ENCODE measurements around the gene FOXA2. TPM values are rescaled to one million over a fixed set of nuclear protein-coding genes. Genes with fewer than 3 reads are reported as not detected.

Gene FOXA2
- total and polyA plus RNA-seq, 2 of the 13 experiments (the other 11 are each of a cell fraction or from before 2014, with no cell fraction given) = 8.8 to 12.2 TPM

DNA sequence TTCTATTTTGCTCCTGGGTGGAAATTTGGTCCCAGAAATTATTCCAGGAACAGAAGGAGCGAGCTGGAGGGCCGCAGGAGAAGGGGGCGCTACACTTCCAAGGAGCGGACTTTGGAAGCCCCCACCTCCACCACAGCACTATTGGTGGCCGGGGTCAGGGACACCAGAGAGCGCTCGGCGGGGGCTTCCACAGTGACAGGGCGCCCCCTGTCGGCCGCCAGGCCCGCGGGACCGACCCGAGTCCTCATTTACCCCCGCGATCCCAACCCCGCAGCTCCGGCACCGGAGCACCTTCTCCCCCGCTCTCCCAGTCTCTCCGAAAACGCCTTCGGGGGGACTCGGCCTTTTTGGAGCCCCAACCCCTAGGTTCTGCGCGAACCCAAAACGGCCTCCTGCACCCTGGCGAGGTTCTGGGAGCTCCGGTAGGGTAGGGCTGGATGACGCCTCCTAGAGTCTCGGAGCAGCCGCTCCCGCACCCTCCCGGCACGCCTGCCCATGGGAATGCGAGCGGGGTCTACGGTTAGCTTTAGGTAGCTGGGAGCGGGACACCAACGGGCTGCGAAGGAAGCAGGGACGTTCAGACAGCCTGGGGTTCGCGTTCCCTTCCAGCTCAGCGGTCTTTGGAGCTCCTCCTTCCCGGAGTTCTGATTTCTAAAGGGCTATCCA lies 2.4 kb upstream of the FOXA2 start (continued):
- TF ChIP-seq, protein P1, sequence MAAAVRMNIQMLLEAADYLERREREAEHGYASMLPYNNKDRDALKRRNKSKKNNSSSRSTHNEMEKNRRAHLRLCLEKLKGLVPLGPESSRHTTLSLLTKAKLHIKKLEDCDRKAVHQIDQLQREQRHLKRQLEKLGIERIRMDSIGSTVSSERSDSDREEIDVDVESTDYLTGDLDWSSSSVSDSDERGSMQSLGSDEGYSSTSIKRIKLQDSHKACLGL (CRISPR knock-in tag; IDR thresholded peaks at IDR 0.05) = no peak; the same call in 1 of the 2 replicates
- TF ChIP-seq, protein P2, sequence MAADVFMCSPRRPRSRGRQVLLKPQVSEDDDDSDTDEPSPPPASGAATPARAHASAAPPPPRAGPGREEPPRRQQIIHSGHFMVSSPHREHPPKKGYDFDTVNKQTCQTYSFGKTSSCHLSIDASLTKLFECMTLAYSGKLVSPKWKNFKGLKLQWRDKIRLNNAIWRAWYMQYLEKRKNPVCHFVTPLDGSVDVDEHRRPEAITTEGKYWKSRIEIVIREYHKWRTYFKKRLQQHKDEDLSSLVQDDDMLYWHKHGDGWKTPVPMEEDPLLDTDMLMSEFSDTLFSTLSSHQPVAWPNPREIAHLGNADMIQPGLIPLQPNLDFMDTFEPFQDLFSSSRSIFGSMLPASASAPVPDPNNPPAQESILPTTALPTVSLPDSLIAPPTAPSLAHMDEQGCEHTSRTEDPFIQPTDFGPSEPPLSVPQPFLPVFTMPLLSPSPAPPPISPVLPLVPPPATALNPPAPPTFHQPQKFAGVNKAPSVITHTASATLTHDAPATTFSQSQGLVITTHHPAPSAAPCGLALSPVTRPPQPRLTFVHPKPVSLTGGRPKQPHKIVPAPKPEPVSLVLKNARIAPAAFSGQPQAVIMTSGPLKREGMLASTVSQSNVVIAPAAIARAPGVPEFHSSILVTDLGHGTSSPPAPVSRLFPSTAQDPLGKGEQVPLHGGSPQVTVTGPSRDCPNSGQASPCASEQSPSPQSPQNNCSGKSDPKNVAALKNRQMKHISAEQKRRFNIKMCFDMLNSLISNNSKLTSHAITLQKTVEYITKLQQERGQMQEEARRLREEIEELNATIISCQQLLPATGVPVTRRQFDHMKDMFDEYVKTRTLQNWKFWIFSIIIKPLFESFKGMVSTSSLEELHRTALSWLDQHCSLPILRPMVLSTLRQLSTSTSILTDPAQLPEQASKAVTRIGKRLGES (CRISPR knock-in tag; IDR thresholded peaks at IDR 0.05; ENCODE audit: borderline replicate concordance) = no peak
- no peak for TF ChIP-seq RORA (CRISPR knock-in tag; IDR thresholded peaks at IDR 0.05)
- TF ChIP-seq, protein P3, sequence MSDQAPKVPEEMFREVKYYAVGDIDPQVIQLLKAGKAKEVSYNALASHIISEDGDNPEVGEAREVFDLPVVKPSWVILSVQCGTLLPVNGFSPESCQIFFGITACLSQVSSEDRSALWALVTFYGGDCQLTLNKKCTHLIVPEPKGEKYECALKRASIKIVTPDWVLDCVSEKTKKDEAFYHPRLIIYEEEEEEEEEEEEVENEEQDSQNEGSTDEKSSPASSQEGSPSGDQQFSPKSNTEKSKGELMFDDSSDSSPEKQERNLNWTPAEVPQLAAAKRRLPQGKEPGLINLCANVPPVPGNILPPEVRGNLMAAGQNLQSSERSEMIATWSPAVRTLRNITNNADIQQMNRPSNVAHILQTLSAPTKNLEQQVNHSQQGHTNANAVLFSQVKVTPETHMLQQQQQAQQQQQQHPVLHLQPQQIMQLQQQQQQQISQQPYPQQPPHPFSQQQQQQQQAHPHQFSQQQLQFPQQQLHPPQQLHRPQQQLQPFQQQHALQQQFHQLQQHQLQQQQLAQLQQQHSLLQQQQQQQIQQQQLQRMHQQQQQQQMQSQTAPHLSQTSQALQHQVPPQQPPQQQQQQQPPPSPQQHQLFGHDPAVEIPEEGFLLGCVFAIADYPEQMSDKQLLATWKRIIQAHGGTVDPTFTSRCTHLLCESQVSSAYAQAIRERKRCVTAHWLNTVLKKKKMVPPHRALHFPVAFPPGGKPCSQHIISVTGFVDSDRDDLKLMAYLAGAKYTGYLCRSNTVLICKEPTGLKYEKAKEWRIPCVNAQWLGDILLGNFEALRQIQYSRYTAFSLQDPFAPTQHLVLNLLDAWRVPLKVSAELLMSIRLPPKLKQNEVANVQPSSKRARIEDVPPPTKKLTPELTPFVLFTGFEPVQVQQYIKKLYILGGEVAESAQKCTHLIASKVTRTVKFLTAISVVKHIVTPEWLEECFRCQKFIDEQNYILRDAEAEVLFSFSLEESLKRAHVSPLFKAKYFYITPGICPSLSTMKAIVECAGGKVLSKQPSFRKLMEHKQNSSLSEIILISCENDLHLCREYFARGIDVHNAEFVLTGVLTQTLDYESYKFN (CRISPR knock-in tag; conservative IDR thresholded peaks at IDR 0.05) = peak; percentile 56
- no peak for TF ChIP-seq CC2D1A (CRISPR knock-in tag; IDR thresholded peaks at IDR 0.05)
- no peak for TF ChIP-seq ZNF350 (CRISPR knock-in tag; IDR thresholded peaks at IDR 0.05; ENCODE audit: borderline replicate concordance, low read depth)
- peak; percentile 36; the same call in 1 of the 2 replicates for TF ChIP-seq KMT2B (CRISPR knock-in tag; IDR thresholded peaks at IDR 0.05)
- TF ChIP-seq, protein P4, sequence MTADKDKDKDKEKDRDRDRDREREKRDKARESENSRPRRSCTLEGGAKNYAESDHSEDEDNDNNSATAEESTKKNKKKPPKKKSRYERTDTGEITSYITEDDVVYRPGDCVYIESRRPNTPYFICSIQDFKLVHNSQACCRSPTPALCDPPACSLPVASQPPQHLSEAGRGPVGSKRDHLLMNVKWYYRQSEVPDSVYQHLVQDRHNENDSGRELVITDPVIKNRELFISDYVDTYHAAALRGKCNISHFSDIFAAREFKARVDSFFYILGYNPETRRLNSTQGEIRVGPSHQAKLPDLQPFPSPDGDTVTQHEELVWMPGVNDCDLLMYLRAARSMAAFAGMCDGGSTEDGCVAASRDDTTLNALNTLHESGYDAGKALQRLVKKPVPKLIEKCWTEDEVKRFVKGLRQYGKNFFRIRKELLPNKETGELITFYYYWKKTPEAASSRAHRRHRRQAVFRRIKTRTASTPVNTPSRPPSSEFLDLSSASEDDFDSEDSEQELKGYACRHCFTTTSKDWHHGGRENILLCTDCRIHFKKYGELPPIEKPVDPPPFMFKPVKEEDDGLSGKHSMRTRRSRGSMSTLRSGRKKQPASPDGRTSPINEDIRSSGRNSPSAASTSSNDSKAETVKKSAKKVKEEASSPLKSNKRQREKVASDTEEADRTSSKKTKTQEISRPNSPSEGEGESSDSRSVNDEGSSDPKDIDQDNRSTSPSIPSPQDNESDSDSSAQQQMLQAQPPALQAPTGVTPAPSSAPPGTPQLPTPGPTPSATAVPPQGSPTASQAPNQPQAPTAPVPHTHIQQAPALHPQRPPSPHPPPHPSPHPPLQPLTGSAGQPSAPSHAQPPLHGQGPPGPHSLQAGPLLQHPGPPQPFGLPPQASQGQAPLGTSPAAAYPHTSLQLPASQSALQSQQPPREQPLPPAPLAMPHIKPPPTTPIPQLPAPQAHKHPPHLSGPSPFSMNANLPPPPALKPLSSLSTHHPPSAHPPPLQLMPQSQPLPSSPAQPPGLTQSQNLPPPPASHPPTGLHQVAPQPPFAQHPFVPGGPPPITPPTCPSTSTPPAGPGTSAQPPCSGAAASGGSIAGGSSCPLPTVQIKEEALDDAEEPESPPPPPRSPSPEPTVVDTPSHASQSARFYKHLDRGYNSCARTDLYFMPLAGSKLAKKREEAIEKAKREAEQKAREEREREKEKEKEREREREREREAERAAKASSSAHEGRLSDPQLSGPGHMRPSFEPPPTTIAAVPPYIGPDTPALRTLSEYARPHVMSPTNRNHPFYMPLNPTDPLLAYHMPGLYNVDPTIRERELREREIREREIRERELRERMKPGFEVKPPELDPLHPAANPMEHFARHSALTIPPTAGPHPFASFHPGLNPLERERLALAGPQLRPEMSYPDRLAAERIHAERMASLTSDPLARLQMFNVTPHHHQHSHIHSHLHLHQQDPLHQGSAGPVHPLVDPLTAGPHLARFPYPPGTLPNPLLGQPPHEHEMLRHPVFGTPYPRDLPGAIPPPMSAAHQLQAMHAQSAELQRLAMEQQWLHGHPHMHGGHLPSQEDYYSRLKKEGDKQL (CRISPR knock-in tag; IDR thresholded peaks at IDR 0.05; ENCODE audit: low read depth) = peak; percentile 25; the same call in 1 of the 2 replicates
- no peak for TF ChIP-seq ZNF253 (CRISPR knock-in tag; IDR thresholded peaks at IDR 0.05; ENCODE audit: borderline replicate concordance)
- no peak for TF ChIP-seq SMYD3 (CRISPR knock-in tag; IDR thresholded peaks at IDR 0.05)
- TF ChIP-seq, protein P5, sequence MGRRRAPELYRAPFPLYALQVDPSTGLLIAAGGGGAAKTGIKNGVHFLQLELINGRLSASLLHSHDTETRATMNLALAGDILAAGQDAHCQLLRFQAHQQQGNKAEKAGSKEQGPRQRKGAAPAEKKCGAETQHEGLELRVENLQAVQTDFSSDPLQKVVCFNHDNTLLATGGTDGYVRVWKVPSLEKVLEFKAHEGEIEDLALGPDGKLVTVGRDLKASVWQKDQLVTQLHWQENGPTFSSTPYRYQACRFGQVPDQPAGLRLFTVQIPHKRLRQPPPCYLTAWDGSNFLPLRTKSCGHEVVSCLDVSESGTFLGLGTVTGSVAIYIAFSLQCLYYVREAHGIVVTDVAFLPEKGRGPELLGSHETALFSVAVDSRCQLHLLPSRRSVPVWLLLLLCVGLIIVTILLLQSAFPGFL (CRISPR knock-in tag; IDR thresholded peaks at IDR 0.05) = peak; percentile 69; the same call in 1 of the 2 replicates
- TF ChIP-seq, protein P6, sequence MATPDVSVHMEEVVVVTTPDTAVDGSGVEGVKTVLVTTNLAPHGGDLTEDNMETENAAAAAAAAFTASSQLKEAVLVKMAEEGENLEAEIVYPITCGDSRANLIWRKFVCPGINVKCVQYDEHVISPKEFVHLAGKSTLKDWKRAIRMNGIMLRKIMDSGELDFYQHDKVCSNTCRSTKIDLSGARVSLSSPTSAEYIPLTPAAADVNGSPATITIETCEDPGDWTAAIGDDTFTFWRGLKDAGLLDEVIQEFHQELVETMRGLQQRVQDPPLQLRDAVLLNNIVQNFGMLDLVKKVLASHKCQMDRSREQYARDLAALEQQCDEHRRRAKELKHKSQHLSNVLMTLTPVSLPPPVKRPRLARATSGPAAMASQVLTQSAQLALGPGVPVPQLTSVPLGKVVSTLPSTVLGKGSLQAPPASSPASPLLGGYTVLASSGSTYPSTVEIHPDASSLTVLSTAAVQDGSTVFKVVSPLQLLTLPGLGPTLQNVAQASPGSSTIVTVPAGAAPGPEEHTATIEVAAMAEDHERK (CRISPR knock-in tag; IDR thresholded peaks at IDR 0.05; ENCODE audit: low read depth) = no peak
